DMS 273 (cell line): ENCODE data around the gene NEB.
"Not testable (repeated sequence)": the region's sequence is repeated elsewhere in the genome, so short reads cannot be mapped to it uniquely, and the experiment has no call there.

Source experiments
- DNase-seq: peaks from one replicate; lab custom pipeline; 2025; ENCODE audit not compliant: unreplicated experiment; lab: John Stamatoyannopoulos, UW

The NEB gene

DNA sequence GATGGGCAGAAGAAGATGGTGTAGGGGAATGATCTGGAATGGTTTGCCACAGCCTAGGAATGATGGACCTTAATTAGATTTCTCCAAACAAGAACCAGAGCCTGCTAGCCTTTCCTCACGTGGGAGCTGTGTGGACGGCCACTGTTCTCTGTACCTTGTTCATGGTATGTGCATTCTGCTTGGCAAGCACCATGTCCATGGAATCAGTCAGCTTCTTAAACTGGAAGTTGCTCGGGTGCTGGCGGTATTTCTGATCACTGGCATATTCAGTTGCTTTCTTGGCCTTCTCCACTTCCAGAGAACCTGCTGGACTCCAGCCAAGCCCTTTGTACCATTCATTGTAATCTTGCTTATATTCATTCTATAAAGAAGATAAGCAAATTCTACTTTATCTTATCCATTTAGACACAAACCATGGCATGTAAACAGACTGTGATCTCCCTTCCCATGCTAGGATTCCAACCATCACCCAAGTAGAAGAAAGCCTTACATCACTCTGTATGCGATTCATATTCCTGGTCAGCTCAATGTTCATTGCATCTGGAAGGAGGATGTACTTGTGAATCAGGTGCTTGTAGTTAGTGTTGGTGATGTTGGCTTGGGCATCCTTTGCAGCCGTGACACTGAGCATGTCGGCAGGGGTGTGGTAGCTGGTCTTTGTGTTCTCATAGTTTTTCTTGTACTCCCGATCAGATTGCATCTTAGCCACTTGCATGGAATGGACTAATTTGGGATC lies 78.4 kb downstream of the NEB start:
- peak; percentile 8 for DNase-seq

DNA sequence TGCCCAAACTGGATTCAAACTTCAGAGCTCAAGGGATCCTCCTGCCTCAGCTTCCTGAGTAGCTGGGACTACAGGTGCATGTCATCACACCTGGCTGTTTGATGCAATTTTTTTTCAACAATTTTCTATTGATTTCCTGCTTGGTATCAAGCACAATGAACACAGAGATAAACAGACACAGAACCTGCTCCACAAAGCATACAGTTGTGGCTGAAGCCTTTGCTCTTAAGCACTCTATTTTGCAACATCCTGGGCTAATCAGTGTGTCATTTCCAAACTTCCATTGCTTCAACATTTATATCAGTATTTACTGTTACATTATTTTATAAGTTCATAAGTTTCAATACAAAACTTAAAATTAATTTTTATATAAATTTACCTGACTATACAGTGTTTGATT lies 79.4 kb downstream of the NEB start:
- no peak for DNase-seq

DNA sequence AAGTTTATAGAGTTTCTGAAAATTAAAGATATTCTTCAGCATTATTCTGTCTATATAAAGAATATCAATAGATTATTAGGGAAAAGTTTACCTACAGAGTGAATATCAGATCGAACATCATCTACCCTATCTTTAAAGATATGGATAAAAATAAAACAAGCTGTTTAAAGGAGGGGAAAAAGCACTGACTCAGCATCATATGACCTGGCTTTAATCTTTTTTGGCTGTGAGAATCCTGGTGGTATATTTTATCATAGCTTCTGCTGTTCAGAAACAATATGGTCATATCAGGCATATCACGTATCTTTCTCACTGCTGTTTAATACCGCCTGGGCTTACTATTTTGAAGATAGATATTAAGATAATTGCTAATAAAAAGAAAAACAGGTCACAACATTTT lies 80.2 kb downstream of the NEB start:
- no peak for DNase-seq

DNA sequence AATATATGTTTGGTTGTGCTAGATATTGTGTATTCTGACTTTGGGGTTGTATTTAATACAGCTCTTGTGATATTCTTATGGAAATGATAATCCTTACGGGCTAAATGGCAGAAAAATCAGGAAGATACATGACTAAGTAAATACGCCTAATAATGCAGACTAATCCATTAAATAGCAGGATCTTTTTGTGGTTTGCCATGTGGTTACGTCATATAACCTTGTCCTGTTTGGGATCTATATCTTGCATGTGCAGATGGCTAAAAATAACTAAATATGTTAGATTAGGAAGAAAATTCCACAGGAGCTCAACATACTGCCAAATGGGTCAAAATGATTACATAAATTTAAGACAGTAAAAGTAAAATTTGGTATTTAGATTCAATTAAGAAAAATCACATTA lies 83.0 kb downstream of the NEB start:
- DNase-seq: no peak

DNA sequence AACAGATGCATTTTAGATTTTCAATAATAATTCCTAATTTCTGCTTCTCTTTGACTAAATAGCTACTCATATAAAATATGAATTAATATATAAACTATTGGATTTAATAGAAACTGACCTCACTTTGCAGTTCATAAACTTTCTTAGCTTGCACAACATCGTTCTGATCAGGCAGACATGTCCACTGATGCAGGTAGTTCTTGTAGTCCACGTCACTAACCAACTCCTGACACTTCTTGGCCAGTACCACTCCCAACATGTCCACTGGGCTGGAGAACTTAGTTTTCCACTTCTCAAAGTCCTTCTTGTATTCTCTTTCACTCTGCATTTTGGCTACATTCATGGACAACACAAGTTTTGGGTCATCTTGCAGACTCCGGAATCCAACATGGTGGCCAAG lies 83.8 kb downstream of the NEB start:
- DNase-seq: no peak

DNA sequence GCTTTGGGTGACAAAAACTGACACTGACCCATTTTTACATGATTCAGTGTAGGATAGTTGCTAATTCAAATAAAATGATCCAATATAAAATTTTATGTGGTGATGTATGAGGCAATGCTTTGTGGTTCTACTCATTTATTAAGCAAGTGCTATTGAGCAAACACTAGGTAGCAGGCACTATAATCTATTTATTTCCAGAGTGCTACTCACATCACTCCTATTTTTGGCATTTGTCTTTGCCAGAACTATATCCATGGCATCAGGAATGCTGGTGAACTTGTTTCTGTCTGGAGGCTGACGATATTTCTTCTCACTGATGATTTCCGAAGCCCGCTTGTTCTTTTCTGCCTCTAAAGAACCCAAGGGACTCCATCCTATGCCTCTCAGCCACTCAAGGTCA lies 84.3 kb downstream of the NEB start:
- no peak for DNase-seq

DNA sequence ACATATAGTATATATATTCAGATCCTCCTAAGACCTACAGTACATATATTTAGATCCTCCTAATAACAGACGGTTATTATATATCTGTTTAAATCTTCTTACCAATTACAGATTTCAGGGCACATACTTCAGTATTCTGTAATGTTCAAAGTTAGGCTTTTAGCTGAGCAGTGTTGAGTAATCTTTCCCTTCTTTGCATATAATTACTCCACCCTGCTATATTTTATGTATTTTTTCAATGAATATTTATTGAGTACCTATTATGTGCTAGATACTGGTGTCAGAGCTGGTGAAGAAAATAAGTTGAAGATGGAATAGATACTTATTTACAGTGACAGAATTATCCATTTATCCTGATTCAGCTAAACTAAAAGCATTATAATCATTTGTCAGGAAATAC lies 84.9 kb downstream of the NEB start:
- no peak for DNase-seq

DNA sequence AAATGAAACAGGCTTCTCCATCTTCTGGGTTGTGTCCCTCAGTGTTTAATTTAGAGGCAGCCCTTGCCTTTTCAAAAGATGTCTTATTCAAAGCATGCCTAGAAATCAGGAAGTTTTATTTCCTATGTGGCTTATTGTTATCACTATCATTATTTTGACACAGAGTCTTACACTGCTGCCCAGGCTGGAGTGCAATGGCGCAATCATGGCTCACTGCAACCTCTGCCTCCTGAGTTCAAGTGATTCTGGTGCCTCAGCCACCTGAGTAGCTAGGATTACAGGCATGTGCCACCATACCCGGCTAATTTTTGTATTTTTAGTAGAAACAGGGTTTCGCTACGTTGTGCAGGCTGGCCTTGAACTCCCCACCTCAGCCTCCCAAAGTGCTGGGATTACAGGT lies 87.8 kb downstream of the NEB start:
- not testable (repeated sequence) for DNase-seq

DNA sequence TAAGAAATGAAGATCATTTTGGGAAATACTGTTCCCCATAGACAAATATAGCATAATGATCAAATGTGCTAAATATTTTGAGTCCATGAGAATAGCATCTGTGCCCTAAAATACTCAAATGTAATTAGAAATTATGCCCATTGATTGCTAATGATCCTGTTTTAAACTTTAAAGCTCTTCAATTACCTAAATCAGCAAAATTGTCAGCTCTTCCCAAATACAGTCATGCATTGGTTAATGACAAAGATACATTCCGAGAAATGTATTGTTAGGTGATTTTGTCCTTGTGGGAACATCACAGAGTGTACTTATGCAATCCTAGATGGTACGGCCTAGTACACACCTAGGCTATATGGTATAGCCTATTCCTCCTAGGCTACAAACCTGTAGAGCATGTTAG lies 89.7 kb downstream of the NEB start:
- DNase-seq: no peak

DNA sequence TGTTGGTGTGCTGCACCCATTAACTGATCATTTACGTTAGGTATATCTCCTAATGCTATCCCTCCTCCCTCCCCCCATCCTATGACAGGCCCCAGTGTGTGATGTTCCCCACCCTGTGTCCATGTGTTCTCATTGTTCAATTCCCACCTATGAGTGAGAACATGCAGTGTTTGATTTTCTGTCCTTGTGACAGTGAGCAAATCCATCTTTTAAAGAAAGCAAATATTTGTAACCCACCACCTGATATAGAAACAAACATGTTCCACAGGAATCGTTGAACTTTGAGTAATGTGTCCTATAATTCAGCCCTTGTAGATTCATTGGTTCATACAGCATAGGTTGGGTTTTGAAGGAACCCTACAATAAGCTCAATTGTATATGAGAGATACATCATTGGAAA lies 92.4 kb downstream of the NEB start:
- DNase-seq: not testable (repeated sequence)

DNA sequence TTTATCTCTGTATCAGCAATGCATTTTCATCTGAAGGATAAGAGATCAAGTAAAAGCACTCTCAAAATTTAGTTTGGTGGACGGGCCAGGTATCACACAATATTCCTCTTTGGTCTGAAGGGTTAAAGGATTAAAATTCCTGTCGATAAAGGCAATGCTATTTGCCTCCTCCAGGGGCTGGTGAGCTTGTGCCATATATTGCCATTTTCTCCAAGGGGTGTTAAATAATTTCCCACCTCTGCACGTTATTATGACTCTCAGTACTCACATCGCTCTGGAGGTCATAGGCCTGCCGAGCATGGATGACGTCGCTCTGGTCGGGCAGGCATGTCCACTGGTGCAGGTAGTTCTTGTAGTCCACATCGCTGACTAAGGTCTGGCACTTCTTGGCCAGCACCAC lies 94.2 kb downstream of the NEB start:
- DNase-seq: peak; percentile 18

DNA sequence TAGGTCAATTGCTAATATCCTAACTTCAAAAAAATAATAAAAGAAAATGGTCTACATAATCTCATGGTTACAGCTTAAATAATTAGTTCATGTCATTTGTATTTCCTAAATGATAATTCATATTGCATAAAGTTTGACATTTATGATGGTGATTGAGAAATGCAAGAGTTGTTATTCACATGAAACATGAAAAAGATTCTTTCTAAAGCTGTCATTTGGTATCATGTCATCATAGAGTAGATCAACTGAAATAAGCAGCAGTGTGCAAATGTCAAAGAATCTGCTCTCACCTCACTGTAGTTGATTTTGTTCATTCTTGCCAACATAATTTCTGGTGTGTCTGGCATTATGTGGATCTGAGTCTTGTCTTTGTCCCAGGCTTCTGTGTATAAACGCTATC lies 95.3 kb downstream of the NEB start:
- DNase-seq: no peak

DNA sequence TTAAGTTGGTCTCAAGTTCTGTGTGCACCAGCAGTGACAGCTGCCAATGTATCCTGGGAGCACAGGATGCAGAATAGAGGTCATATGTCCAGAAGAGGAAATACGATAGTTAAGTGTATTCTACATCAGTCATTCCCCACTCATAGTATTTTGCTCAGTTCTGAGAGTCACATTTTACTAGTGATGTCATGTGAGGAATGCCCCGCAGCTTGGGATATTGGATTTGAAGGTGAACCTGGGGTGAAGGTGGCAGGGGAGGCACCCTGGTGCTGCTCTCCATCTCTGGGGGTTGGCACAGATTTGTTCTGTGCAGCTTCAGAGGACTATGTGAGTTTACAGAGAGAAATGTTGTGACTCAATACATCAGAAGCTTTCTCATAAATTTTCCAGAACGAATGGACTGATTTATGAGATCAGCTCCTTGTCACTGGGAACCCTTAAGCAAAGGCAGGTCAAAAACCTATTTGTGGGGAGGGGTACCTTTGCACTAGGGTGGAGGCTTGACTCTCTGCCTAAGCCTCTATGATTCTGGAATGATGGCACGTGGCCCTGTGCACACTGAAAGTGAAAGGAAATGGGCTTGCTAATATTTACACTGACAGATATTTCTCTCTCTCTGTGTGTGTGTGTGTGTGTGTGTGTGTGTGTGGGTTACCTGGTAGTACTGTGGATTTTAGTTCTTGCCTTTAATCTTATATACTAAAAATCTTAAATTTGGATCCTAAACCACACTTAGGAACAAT lies 95.9 kb downstream of the NEB start:
- DNase-seq: no peak

DNA sequence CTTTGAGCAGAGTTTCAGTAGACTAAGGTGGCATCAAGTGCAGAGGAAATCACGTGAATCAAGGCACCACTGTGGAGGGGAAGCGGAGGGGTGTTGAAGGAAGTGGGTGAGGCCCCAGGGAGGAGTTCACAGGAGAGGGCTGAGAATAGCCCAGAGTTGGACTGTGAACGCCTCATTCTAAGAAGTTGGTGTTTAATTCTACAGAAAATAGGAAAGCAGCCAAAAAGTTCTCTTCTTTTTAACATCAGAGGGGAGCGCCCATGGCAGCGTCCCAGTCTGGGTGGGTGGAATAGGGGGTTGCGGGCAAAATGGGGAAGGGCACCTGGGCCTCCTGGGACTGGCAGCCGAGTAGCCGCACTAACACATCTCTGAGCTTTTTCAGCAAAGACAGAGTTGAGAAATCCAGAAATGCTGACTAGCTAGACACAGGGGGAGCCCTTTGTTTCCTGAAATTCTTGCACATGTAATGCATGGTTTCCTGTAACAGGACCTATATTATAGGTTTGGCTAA lies 97.0 kb downstream of the NEB start:
- no peak for DNase-seq

DNA sequence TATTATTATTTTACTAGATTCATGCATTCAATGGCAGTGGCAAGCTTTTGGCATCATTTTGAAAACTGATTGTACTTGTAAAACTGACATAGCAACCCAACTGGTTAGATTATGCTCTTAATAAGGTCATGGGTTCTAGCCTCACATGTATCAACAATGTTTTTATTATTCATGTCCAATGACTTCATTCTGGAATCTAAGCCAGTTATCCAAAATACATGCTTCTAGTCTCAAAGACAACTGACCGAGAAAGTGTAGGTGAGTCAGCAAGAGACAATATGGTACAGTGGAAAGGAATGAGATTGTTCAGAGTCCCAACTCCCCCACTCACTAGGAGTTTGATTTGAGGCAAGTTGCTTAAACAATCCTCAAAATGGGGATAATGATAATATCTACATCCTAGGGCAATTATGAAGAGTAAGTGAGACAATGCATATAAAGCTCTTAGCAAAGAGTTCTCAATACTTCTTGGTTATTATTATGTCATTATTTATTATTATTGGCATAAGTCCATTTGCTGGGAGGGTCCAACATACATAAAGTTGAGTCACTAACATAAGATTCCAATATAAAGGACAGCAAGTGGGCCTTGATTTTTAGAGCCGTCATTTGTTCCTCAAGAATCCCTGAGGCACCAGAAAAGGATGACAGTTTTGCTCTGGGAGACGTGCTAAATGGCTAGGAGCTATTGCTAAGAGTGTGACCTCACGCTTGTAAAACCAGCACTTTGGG lies 99.4 kb downstream of the NEB start:
- DNase-seq: no peak

DNA sequence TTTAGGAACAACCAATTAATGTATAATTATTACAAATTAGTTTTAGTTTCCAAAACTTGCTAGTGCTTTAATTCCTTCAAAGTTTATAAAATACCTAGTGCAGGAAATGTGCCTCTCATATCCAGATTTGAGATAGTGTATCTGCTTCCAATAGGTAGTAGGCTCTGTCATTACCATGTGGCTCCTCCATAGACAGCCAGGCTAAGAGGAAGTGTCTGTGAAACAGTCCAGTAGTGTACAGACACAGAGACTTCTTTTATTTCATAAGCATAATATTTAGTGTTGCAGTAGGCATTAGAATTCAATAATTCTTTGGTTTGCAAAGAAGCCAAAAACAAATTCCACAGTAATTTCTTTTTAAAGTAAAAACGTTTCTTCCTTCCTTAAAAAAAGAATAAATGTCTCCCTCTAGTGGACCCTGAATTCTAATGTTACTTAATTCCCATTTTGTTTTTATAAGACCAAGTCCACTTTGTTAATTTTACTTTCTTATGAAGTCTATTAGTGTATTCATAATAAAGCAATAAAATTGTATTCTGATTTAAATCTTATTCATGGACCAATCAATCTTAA lies 101.2 kb downstream of the NEB start:
- DNase-seq: peak; percentile 46

DNA sequence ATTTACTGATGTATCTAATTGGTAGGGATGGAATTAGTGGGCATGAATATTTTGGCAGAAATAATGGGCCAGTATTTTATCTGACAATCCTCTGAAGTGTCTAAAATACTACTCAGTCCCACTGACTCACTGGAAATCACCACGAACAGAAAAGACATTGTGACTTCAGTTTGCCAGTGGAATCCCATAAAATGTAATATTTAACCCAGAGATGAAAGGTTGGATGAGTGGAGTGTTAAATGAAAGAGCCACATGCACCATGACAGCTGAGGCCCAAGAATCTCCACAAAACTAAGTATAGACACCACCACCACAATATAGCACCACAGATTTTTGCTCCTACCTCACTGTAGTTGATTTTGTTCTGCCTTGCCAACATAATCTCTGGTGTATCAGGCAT lies 103.9 kb downstream of the NEB start:
- DNase-seq: no peak

DNA sequence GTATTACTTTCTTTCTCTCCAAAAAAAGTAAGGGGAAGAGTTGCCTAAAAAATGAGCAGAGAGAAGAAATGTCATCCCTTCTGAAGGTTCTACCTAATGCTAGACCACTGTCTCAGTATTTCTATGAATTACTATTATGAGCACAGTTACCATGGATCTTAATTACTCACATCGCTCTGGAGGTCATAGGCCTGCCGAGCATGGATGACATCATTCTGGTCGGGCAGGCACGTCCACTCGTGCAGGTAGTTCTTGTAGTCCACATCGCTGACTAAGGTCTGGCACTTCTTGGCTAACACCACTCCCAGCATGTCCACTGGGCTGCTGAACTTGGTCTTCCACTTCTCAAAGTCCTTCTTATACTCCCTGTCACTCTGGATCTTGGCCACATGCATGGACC lies 106.9 kb downstream of the NEB start:
- DNase-seq: no peak

DNA sequence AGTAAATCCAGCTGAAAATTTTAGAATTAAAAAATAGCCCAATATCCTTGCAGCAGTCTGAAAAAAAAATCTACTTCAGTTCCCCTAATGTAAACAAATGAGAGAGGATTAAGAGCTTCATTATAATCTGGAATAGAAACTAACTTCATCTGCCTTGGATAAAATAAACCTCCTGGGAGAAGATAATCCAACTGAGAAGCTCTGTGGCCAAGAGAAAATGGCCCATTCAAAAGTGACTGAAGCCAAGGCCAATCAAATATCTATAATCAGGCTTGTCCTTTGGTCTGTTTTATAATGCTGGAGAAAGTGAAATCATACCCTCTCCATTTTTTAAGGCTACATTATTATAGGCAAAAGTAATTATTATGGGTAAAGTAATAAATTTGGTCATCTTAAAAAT lies 110.0 kb downstream of the NEB start:
- no peak for DNase-seq

DNA sequence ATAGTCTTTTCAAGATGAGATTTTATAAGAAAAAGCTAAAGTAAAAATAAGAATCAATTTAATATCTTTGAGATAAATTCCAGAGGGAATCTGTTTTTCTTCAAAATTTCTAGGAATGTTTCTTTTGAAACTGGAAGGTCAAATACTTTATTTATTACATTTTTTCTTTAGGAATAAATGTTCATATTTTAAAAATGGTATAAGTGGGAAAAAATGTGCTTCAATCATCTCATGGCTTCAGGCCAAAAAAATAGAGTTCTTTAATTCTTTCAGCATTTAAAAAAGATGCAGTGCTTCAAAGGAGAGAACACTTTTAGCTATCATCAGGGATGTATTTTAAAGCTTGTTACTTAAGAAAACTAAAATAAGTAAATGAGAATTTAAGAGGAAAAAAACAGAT lies 110.6 kb downstream of the NEB start:
- no peak for DNase-seq

DNA sequence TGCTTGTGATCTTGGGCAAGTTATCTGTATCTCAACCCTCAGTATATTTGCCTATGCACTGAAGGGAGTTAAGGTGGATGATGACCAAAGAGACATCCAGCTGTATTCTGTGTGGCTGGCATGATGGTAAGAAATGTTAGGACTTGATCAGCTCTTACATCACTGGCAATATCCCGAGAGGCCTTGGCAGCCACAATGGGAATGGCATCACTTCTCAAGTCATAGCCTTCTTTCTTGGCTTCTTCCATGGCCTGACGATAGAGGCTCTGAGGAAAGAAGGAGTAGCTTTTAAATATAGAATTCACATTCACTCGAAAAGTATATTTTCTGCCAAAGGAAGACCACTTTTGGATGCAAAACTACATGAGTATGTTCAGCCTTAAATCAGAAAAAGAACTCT lies 113.5 kb downstream of the NEB start:
- no peak for DNase-seq
